OCI-LY1 (cell line): ENCODE data around the gene PDE1A.
"Not testable (repeated sequence)": the region's sequence is repeated elsewhere in the genome, so short reads cannot be mapped to it uniquely, and the experiment has no call there.

Experiments used
- H2AFZ ChIP-seq: fragments of 200-600 bp; sonication (generic), shearing (Covaris generic); 2 replicates; pipeline ENCODE4 v1.6.0; 2014; ENCODE audit warnings: antibody characterized with exemption, mild to moderate bottlenecking, low read length
- H3F3A ChIP-seq: fragments of 200-600 bp; sonication (generic), shearing (Covaris generic); 2 replicates; pipeline ENCODE4 v1.6.0; 2014; ENCODE audit warnings: mild to moderate bottlenecking, antibody characterized with exemption, low read length, moderate library complexity; ENCODE audit not compliant: insufficient read depth
- H3K27ac ChIP-seq: fragments of 200-600 bp; sonication (generic); 2 replicates; pipeline ENCODE4 v1.5.1; 2014; ENCODE audit warnings: low read length, mixed run types, mild to moderate bottlenecking, low read depth; ENCODE audit not compliant: poor library complexity, severe bottlenecking
- H3K27me3 ChIP-seq: fragments of 200-600 bp; sonication (generic); 2 replicates; pipeline ENCODE4 v1.6.0; 2014; ENCODE audit warnings: antibody characterized with exemption, mild to moderate bottlenecking, low read length, moderate library complexity; ENCODE audit not compliant: insufficient read depth
- H3K36me3 ChIP-seq: fragments of 200-600 bp; sonication (generic); 2 replicates; pipeline ENCODE4 v1.6.1; 2014; ENCODE audit warnings: mild to moderate bottlenecking, antibody characterized with exemption, low read length, moderate library complexity, mixed read lengths; ENCODE audit not compliant: insufficient read depth
- H3K4me1 ChIP-seq: fragments of 200-600 bp; sonication (generic); 2 replicates; pipeline ENCODE4 v1.5.1; 2014; ENCODE audit warnings: mild to moderate bottlenecking, low read length, moderate library complexity; ENCODE audit not compliant: insufficient read depth, severe bottlenecking
- H3K4me2 ChIP-seq: fragments of 200-600 bp; sonication (generic), shearing (Covaris generic); 2 replicates; pipeline ENCODE4 v1.6.1; 2014; ENCODE audit warnings: low read length
- H3K4me3 ChIP-seq: fragments of 200-600 bp; sonication (generic); 2 replicates; pipeline ENCODE4 v1.5.1; 2014; ENCODE audit warnings: low read length, low read depth, mild to moderate bottlenecking, mixed read lengths; ENCODE audit not compliant: poor library complexity, severe bottlenecking
- H3K79me2 ChIP-seq: fragments of 200-600 bp; shearing (Covaris generic); 2 replicates; pipeline ENCODE4 v1.6.1; 2016; ENCODE audit warnings: mixed run types, low read length, mixed read lengths; ENCODE audit not compliant: insufficient read depth
- H3K9ac ChIP-seq: fragments of 200-600 bp; sonication (generic), shearing (Covaris generic); 2 replicates; pipeline ENCODE4 v1.6.1; 2014; ENCODE audit warnings: mild to moderate bottlenecking, low read length, mixed read lengths
- H3K9me2 ChIP-seq: fragments of 200-600 bp; sonication (generic), shearing (Covaris generic); 2 replicates; pipeline ENCODE4 v1.6.1; 2014; ENCODE audit warnings: low read depth, mild to moderate bottlenecking, low read length, mixed read lengths
- H3K9me3 ChIP-seq: fragments of 200-600 bp; shearing (Covaris generic); 2 replicates; pipeline ENCODE4 v1.6.1; 2014; ENCODE audit warnings: low read length, mixed read lengths
- H4K20me1 ChIP-seq: fragments of 200-600 bp; sonication (generic), shearing (Covaris generic); 2 replicates; pipeline ENCODE4 v1.6.0; 2016; ENCODE audit warnings: mild to moderate bottlenecking, low read length; ENCODE audit not compliant: insufficient read depth
- EZH2 ChIP-seq: fragments of 200-600 bp; sonication (generic), shearing (Covaris generic); IDR thresholded peaks from 2 replicates; pipeline ENCODE4 v1.8.0; 2017; ENCODE audit warnings: borderline replicate concordance, mixed run types, mild to moderate bottlenecking, antibody characterized with exemption, low read length, moderate library complexity, mixed read lengths
- TF ChIP-seq, protein P1 (sequence below): fragments of 200-600 bp; sonication (generic), shearing (Covaris generic); IDR thresholded peaks from 2 replicates; pipeline ENCODE4 v1.5.1; 2017; ENCODE audit warnings: mild to moderate bottlenecking, antibody characterized with exemption, low read length, moderate library complexity, mixed read lengths

PDE1A gene

DNA sequence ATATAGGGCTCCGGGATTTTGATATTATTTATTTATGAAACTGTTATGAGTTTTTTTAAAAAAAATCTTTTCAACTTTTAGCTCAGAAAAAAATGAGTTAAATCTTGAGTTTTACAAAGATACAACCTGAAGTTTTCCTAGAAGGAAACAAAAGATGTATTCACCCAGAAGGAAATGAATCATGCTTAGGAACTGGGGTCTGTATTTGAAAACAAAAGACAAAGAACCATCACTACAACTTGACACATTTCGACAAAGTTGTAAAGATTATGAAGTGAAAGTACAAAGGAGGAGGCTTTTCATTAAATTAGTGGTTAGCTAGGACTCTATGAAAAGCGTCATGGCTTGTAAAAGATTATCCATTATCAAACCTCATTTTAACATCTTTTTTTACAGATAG is 143.3 kb downstream of the PDE1A start:
- Histone ChIP-seq H3K9ac (no peak overlapping the region), H3K27me3 (no peaks in the 10 kb centered on the region), H3K4me1 (no peaks in the 10 kb centered on the region), H3K79me2 (no peaks in the 10 kb centered on the region), H3K27ac (no peak overlapping the region), H3K4me2 (no peak overlapping the region), H3K9me3 (no peaks in the 10 kb centered on the region), H2AFZ (no peak overlapping the region), H3K36me3 (no peaks in the 10 kb centered on the region), H3K9me2 (no peaks in the 10 kb centered on the region), H4K20me1 (no peaks in the 10 kb centered on the region), H3F3A (no peaks in the 10 kb centered on the region), H3K4me3 (no peak overlapping the region)
- no peak for TF ChIP-seq EZH2
- TF ChIP-seq, protein P1, sequence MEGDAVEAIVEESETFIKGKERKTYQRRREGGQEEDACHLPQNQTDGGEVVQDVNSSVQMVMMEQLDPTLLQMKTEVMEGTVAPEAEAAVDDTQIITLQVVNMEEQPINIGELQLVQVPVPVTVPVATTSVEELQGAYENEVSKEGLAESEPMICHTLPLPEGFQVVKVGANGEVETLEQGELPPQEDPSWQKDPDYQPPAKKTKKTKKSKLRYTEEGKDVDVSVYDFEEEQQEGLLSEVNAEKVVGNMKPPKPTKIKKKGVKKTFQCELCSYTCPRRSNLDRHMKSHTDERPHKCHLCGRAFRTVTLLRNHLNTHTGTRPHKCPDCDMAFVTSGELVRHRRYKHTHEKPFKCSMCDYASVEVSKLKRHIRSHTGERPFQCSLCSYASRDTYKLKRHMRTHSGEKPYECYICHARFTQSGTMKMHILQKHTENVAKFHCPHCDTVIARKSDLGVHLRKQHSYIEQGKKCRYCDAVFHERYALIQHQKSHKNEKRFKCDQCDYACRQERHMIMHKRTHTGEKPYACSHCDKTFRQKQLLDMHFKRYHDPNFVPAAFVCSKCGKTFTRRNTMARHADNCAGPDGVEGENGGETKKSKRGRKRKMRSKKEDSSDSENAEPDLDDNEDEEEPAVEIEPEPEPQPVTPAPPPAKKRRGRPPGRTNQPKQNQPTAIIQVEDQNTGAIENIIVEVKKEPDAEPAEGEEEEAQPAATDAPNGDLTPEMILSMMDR: no peak

DNA sequence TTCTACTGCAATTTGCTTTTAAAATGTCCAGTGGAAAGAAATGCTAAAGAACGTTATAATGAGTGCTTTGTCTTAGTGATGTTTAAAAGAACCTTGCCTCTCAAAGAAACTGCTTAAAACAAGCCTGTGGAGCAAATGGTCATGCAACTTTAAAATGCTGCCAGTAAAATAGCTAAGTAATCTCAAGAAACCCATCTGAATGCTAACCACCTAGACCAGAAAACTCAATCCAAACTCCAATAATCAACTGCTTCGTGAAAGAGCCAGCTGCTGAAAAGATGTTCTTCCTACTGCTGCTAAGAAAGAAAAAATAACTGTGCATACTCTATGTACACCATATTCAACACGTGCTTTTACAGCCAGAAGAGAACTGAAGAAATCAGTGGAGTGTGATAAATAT is 145.6 kb downstream of the PDE1A start:
- H3K36me3 ChIP-seq: no peaks in the 10 kb centered on the region
- no peaks in the 10 kb centered on the region for H3K4me1 ChIP-seq
- H3K27ac ChIP-seq: no peak overlapping the region
- no peak overlapping the region for H3K4me2 ChIP-seq
- no peaks in the 10 kb centered on the region for H3K27me3 ChIP-seq
- no peak overlapping the region for H2AFZ ChIP-seq
- H3F3A ChIP-seq: no peaks in the 10 kb centered on the region
- H3K4me3 ChIP-seq: no peak overlapping the region
- H3K9me3 ChIP-seq: no peaks in the 10 kb centered on the region
- no peaks in the 10 kb centered on the region for H4K20me1 ChIP-seq
- H3K9ac ChIP-seq: no peak overlapping the region
- TF ChIP-seq, protein P1: no peak
- TF ChIP-seq EZH2: no peak
- H3K9me2 ChIP-seq: no peaks in the 10 kb centered on the region
- H3K79me2 ChIP-seq: no peaks in the 10 kb centered on the region

DNA sequence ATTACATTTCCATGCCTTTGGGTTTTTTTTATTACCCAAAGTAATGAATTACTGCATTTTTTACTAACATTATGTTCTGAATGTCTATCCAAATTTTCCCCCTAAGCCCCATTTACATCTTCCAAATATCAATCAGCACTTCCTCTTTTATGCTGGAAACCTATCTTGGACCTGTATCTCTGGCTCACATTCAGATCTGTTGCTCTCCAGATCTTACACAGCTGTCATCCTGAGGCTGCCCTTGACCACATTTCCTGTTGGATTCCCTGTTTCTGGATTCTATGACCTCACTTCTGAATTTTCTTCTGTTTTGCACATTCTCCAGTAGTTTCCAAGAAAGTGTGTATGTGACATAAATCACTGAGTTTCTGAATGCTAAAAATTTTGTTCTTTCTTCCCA is 146.7 kb downstream of the PDE1A start:
- Histone ChIP-seq H3K9me2 (no peaks in the 10 kb centered on the region), H3F3A (no peaks in the 10 kb centered on the region), H3K79me2 (no peaks in the 10 kb centered on the region), H4K20me1 (no peaks in the 10 kb centered on the region), H3K9ac (no peak overlapping the region), H3K4me3 (no peak overlapping the region), H3K9me3 (no peaks in the 10 kb centered on the region), H3K27ac (no peak overlapping the region), H3K36me3 (no peaks in the 10 kb centered on the region), H3K4me2 (no peak overlapping the region), H3K27me3 (no peaks in the 10 kb centered on the region), H3K4me1 (no peaks in the 10 kb centered on the region), H2AFZ (no peak overlapping the region)
- TF ChIP-seq EZH2: no peak
- TF ChIP-seq, protein P1: no peak

DNA sequence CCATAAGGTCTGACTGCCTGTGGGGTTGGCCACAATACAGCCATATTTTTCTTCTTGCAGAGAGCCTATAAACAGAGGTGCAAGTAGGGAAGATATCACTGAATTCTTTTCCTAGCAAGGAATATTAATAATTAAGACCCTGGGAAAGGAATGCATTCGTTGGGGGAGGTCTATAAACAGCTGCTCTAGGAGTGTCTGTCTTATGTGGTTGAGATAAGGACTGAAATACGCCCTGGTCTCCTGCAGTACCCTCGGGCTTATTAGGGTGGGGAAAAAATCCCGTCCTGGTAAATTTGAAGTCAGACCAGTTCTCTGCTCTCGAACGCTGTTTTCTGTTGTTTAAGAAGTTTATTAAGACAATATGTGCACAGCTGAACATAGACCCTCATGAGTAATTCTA is 150.2 kb downstream of the PDE1A start:
- not testable (repeated sequence) for H3K9me3 ChIP-seq, H3K4me3 ChIP-seq, H3K9me2 ChIP-seq, H3K4me2 ChIP-seq, H3K27ac ChIP-seq, H3K9ac ChIP-seq, H3F3A ChIP-seq, H2AFZ ChIP-seq, H3K27me3 ChIP-seq, H3K36me3 ChIP-seq, H3K79me2 ChIP-seq, H4K20me1 ChIP-seq, H3K4me1 ChIP-seq
